ENCODE measurements around the gene SMAD6.

SMAD6 gene

DNA sequence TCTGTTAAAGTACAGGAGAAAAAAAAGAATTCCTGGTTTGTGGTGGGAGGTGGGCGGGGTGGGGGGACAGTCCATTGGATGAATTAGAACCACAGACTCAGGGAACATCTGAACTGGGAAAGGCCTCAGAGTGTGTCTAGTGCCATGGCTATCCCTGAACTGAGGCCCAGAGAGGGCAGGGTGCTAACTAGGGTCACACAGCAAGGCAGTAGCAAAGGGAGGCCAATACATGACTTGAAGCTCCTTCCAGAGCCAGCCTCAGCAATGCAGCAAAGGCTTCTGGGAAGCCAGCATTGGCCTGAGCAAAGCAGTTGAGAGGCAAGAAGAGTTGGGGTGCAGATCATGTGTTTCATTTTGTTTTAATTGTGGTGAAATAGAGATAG lies 85.4 kb downstream of the SMAD6 start:
- no peaks in the 10 kb centered on the region for H3K36me3 Mint-ChIP-seq
- no peaks in the 10 kb centered on the region for H3K9me3 Mint-ChIP-seq
- H3K4me3 Mint-ChIP-seq, result no peak overlapping the region
- ATAC-seq (ENCODE audit: low read depth) (no peak), DNase-seq (ENCODE audit: low spot score in 2 of 2) (no peak)
- H3K27me3 Mint-ChIP-seq, result no peaks in the 10 kb centered on the region
- H3K4me1 Mint-ChIP-seq, result no peaks in the 10 kb centered on the region
- no peak overlapping the region for H3K27ac Mint-ChIP-seq

DNA sequence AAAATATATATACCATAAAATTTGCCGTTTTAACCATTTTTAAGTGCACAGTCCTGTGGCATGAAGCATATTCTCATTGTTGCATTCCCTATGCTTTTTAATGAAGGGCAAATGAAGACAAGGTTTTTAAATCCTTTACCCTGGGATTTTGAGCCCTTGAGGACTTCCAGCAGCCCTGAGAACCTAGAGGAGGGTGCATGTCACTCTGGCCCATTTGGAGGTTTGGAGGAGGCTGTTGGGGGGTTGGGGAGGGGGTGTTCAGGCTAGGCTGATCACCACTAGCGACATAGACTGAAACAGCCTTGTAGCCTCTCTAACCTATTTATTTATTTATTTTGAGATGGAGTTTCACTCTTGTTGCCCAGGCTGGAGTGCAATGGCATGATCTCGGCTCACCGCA lies 86.0 kb downstream of the SMAD6 start:
- ATAC-seq (ENCODE audit: low read depth), result no peak
- Mint-ChIP-seq H3K36me3 (no peaks in the 10 kb centered on the region), H3K27ac (no peak overlapping the region), H3K9me3 (no peaks in the 10 kb centered on the region), H3K4me1 (no peaks in the 10 kb centered on the region), H3K4me3 (no peak overlapping the region), H3K27me3 (no peaks in the 10 kb centered on the region)
- DNase-seq (ENCODE audit: low spot score in 2 of 2), result no peak

DNA sequence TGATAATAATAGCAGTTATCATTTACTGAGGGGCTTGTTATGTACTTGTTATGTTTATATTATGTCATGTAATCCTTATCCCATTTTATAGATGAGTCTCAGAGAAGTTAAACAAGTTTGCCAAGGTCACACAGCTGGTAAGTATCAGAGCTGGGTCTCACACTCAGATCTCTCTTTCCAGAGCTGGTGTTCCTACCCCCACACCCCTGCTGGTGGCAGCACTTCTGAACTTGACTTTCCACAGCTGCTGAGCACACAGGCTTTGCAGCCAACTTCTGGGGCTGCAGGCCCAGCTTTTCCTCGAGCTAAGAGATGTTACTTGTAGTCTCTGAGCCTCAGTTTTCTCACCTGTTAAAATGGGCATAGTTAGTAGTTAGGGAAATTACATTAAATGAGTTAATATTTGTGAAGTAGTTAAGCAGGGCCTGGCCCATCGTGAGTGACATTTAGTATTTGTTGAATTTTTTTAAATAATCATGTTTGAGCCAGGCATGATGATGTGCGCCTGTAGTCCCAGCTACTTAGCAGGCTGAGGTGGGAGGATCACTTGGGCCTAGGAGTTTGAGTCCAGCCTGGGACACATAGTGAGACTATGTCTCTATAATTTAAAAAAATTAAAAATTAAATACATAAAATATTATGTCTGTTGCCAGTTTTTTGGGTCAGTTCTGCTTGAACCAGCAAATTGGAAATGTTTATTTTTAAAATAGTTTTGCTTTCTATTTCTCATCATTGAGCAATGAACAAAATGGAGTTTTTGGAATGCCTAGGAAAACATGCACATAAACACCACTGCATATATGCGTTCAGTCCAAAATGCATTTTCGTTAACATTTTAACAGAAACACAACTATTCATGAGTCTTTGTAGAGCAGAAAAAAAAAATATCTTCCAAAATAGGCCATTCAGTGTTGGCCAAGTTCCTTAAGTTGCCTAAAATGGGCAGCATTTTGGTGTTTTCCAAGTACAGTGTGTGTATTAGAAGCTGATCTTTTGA lies 87.3 kb downstream of the SMAD6 start:
- H3K27ac Mint-ChIP-seq, result no peak overlapping the region
- DNase-seq (ENCODE audit: low spot score in 2 of 2) (no peak), ATAC-seq (ENCODE audit: low read depth) (peak; percentile 60)
- H3K4me3 Mint-ChIP-seq, result no peak overlapping the region
- no peaks in the 10 kb centered on the region for H3K9me3 Mint-ChIP-seq
- no peaks in the 10 kb centered on the region for H3K4me1 Mint-ChIP-seq
- H3K27me3 Mint-ChIP-seq, result no peaks in the 10 kb centered on the region
- H3K36me3 Mint-ChIP-seq, result no peaks in the 10 kb centered on the region

DNA sequence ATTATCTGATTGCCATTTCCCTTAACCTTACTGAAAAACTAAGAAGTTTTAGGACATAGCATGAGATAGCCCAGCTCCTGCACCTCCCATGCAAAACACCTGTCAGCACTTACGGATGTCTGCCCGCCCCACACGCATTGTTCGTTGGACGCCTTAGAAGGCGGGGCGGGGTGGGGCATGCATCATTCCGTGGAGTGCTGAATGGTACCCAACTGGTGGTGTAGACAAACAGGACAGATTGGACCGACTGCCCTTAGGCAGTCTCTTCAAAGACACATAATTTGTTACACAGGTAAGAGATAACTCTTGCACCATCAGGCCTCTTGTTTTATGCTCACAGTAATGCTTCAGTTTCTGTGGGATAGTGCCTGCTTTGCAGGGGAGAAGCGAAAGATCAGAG lies 93.8 kb downstream of the SMAD6 start:
- Mint-ChIP-seq H3K9me3 (no peaks in the 10 kb centered on the region), H3K4me3 (no peak overlapping the region), H3K27ac (no peak overlapping the region), H3K36me3 (no peaks in the 10 kb centered on the region), H3K4me1 (no peaks in the 10 kb centered on the region), H3K27me3 (peaks cover 4% of the 10 kb centered on the region)
- ATAC-seq (ENCODE audit: low read depth) (no peak), DNase-seq (ENCODE audit: low spot score in 2 of 2) (no peak)

DNA sequence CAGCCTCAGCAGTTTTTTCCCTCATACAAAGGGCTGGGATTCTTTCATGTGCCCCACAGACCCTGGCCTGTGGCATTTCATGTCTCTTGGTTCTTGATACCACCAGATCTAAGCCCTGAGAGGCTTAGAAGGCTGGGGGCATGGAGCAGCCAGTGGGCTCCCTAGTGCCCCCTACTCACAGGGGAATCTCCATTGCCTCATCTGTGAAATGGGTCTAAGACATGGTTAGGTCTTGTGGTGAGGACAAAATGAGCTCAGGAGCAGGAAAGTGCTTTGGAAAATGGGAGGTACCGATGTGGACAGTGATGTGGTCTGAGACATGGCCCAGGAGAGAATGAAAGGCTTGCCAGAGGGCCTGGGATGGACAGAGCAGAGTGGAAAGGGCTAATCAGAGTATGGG lies 94.3 kb downstream of the SMAD6 start:
- no peak for ATAC-seq (ENCODE audit: low read depth)
- no peak for DNase-seq (ENCODE audit: low spot score in 2 of 2)
- Mint-ChIP-seq H3K27me3 (peaks cover 6% of the 10 kb centered on the region), H3K4me1 (no peaks in the 10 kb centered on the region), H3K36me3 (no peaks in the 10 kb centered on the region), H3K4me3 (no peak overlapping the region), H3K9me3 (no peaks in the 10 kb centered on the region), H3K27ac (no peak overlapping the region)

DNA sequence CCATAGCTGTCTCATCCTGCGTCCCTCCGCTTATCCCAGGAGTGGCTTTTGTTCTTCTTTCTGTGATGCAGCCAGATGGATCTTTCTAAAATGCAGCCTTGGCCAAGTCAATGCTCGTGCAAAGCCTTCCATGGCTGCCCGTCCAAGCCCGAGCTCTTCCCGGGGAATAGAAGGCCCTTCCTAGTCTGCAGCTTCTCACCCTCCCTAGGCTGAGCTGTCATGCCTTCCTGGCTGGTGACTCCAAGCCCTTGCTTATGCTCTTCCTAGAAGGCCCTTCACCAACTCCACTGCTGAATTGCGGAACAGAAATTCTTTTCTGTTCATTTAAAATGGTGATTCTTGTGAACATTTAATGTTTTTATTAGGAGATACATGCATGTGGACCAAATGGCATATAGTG lies 95.9 kb downstream of the SMAD6 start:
- H3K4me3 Mint-ChIP-seq, result no peak overlapping the region
- no peaks in the 10 kb centered on the region for H3K9me3 Mint-ChIP-seq
- H3K27ac Mint-ChIP-seq, result no peak overlapping the region
- ATAC-seq (ENCODE audit: low read depth), result no peak
- no peaks in the 10 kb centered on the region for H3K4me1 Mint-ChIP-seq
- H3K36me3 Mint-ChIP-seq, result no peaks in the 10 kb centered on the region
- DNase-seq (ENCODE audit: low spot score in 2 of 2), result no peak
- peaks cover 6% of the 10 kb centered on the region for H3K27me3 Mint-ChIP-seq

DNA sequence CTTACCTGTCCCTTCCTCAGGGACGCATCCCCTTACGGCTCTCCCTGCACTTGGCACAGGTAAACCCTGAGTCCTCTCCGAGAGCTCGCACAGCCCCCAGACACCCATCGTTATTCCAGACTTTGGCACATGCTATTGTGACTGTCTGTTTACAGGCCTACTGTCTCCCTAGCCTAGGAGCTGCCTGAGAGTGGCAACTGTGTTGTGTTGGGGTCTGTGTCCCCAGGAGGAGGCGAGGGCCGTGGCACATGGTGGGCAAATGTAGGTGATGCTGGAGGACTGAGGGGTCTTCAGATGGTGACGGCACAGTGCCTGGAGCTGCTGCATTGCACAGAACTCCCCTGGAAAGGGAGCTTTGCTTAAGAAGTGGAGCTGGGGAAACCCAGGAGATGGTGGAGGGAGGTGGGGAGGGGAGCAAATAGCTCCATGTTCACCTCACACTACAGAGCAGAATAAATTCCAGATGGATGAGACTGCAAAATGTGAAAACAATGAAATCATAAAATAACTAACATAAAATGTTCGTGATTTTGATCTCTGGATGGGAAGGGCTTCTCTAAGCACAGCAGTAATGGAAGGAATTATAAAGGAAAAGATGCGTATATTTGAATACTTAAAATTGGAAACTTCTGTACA lies 96.5 kb downstream of the SMAD6 start:
- Mint-ChIP-seq H3K9me3 (no peaks in the 10 kb centered on the region), H3K4me1 (no peaks in the 10 kb centered on the region), H3K36me3 (no peaks in the 10 kb centered on the region), H3K4me3 (no peak overlapping the region), H3K27me3 (peaks cover 6% of the 10 kb centered on the region), H3K27ac (no peak overlapping the region)
- no peak for DNase-seq (ENCODE audit: low spot score in 2 of 2)
- no peak for ATAC-seq (ENCODE audit: low read depth)

DNA sequence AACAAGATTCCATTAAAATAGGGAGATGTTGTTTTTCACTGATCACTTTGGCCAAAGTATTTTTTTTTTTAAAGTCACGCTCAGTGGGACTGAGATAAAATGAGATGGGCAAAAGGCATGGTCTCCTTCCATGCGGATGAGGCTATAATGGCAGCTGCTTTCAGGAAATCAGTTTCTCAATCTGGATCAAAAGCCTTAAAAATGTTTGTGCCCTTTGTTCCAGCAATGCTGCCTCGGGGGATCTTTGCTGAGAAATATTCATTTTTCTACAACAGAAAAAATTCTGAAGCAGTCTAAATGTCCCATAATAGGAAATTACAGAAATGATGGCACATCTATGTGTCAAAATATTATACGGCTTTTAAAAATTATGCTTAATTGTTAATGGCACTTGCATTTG lies 97.2 kb downstream of the SMAD6 start:
- ATAC-seq (ENCODE audit: low read depth) (no peak), DNase-seq (ENCODE audit: low spot score in 2 of 2) (no peak)
- Mint-ChIP-seq H3K9me3 (no peaks in the 10 kb centered on the region), H3K27me3 (peaks cover 6% of the 10 kb centered on the region), H3K36me3 (no peaks in the 10 kb centered on the region), H3K27ac (no peak overlapping the region), H3K4me1 (no peaks in the 10 kb centered on the region), H3K4me3 (no peak overlapping the region)

DNA sequence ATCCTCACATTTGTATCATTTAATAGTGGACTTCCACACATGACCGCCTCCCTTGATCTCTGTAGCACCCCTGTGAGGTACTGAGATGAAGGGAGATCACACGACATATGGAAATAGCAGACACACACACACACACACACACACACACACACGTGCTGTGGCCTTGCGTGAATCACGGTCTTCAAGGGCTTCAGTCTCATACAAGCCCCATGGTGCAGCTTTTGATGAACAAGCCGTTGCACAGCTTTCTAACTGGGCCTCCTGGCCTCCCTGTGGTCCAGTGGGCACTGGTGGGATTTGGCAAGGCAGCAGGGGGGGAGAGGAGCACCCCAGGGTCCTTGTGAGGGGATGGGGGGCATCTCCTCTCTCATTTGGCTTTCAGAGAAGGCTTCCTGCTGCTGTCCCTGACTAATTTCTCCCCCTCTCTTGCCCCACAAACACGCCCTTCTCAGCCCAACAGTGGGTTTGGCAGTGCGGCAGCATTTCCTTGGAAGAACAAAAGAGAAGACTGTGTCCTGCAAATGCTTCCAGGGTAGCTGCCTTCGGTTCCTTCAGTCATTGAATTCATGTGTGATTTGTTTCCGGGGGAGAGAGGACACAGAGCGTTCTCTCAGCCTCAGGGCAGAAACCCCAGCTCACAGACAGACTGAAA lies 98.7 kb downstream of the SMAD6 start:
- Mint-ChIP-seq H3K4me1 (no peaks in the 10 kb centered on the region), H3K4me3 (no peak overlapping the region), H3K27me3 (peaks cover 6% of the 10 kb centered on the region), H3K36me3 (no peaks in the 10 kb centered on the region), H3K9me3 (no peaks in the 10 kb centered on the region), H3K27ac (no peak overlapping the region)
- ATAC-seq (ENCODE audit: low read depth), result no peak
- no peak for DNase-seq (ENCODE audit: low spot score in 2 of 2)

DNA sequence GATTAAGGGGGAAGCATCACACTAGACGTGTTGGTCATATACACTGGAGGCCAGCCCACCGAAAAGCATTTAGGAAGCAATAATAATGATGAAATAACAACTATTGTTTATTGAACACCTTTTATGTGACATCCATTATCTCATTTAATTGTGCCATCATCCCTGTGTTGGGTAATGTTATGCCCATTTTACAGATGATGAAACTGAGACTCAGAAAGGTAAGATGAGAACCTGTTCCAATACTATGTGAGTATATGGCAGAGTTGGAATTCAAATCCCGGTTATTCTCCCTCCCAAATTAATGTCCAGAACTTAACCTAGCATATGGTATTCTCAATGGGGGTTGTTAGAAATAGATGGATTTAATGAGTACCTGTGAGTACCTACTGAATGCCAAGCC lies 99.2 kb downstream of the SMAD6 start:
- H3K9me3 Mint-ChIP-seq, result no peaks in the 10 kb centered on the region
- H3K36me3 Mint-ChIP-seq, result no peaks in the 10 kb centered on the region
- DNase-seq (ENCODE audit: low spot score in 2 of 2) (no peak), ATAC-seq (ENCODE audit: low read depth) (no peak)
- H3K27ac Mint-ChIP-seq, result no peak overlapping the region
- no peaks in the 10 kb centered on the region for H3K4me1 Mint-ChIP-seq
- peaks cover 6% of the 10 kb centered on the region for H3K27me3 Mint-ChIP-seq
- no peak overlapping the region for H3K4me3 Mint-ChIP-seq

DNA sequence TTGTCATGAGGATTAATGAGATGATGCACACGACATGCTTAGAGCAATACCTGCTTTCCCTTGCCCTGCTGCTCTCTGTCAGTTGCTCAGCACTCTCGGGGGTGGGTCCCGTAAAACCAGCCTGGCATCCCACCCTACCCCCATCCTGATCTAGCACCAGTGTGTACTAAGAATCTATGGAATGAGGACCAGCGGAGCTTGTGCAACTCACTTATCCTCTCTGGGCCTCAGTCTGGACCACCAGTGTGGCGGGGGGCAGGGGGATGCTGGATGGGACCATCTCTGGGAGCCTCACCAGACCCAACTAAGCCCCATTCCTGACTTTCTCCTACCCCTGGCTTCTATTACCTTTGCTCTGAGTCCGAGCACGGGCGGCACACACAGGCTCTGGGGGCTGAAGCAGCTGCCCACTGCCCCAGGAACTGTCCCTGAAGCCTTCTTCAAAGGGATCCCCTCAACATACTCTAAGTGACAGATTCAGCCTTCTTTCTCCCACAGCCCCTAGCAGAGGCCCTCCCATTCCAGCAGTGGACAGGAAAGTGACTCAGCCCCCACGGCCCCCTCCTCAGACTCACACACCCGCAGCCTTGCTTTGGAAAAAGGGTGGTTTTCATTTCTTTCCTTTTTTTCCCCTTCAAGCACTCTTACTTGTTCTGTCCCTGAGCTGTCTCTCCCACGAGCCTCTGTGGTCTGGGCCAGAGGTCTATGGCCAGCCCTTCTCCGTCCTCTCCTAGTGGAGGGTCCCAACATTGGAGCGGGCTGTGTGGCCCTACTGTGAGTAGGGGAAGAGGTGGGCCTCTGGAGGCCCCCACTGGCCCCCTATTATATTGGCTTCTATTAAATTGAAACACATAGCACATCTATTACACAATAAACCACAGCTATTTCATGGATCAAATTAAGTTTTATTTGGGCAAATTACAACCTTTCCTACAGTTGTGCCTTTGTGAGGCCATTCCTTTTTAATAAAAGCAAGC lies 100.3 kb downstream of the SMAD6 start:
- Mint-ChIP-seq H3K4me3 (no peak overlapping the region), H3K4me1 (no peaks in the 10 kb centered on the region), H3K9me3 (no peaks in the 10 kb centered on the region), H3K27me3 (peaks cover 6% of the 10 kb centered on the region), H3K36me3 (no peaks in the 10 kb centered on the region), H3K27ac (no peak overlapping the region)
- DNase-seq (ENCODE audit: low spot score in 2 of 2) (no peak), ATAC-seq (ENCODE audit: low read depth) (no peak)

DNA sequence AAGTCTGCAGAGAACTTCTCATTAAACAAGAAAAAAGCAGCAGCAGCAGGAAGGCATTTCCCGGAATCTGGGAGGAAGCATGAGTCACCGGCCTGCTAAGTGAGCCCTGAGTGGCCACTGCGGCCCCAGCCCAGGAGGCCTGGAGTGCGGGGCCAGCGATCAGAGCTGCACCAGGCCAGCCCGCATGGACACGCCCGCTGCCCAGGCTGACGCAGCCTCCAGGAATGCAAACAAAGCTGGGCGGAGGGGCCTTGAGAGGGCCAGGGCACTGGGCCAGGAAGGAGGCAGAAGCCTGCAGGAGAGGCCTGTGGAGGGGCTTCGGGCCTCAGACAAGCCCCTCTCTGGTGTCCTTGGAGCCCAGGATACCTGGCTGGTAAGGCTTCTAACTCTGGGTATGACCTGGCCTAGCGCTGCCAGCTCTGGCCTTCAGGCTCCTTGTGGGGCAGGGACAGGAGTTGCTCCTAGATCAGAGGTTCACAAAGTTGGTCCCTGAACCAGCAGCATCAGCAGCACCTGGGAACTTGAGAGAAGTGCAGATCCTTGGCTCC lies 101.2 kb downstream of the SMAD6 start:
- H3K4me3 Mint-ChIP-seq, result no peak overlapping the region
- DNase-seq (ENCODE audit: low spot score in 2 of 2) (no peak), ATAC-seq (ENCODE audit: low read depth) (no peak)
- H3K27ac Mint-ChIP-seq, result no peak overlapping the region
- peaks cover 6% of the 10 kb centered on the region for H3K27me3 Mint-ChIP-seq
- no peaks in the 10 kb centered on the region for H3K36me3 Mint-ChIP-seq
- H3K4me1 Mint-ChIP-seq, result no peaks in the 10 kb centered on the region
- H3K9me3 Mint-ChIP-seq, result no peaks in the 10 kb centered on the region

DNA sequence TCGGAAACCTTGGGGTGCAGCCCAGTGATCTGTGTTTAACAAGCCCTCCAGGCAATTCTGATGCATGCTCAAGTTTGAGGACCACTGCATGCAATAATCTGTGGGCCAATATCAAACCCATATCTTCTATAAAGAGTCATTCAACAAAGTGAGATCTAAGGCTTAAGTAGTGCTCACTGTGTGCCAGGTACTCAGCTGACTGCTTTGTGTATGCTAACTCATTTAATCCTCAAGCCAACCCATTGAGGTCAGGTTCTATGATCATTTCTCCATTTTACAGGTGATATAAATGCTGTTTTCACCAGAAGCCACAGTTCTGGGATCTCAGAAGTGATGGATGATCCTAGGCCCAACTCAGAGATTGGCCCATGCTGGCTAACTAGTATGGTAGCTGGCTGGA lies 101.7 kb downstream of the SMAD6 start:
- H3K4me3 Mint-ChIP-seq, result no peak overlapping the region
- no peaks in the 10 kb centered on the region for H3K9me3 Mint-ChIP-seq
- H3K27ac Mint-ChIP-seq, result no peak overlapping the region
- ATAC-seq (ENCODE audit: low read depth) (no peak), DNase-seq (ENCODE audit: low spot score in 2 of 2) (no peak)
- no peaks in the 10 kb centered on the region for H3K36me3 Mint-ChIP-seq
- H3K27me3 Mint-ChIP-seq, result peaks cover 3% of the 10 kb centered on the region
- H3K4me1 Mint-ChIP-seq, result no peaks in the 10 kb centered on the region

Measured in memory B cell (primary cell).